NT2/D1 (cell line): ENCODE measurements around the gene LDLRAD4.

Experiments used
- DNase-seq: peaks from one replicate; pipeline ENCODE4 v3.0.0-alpha.2; 2011; ENCODE audit warnings: low read depth, low spot score
- H3K27me3 ChIP-seq: 2 replicates; pipeline ENCODE4 v1.6.0; 2011; ENCODE audit warnings: mild to moderate bottlenecking; ENCODE audit not compliant: insufficient read length, insufficient read depth
- H3K36me3 ChIP-seq: 2 replicates; pipeline ENCODE4 v1.6.1; 2011; ENCODE audit warnings: mild to moderate bottlenecking, low read length, mixed read lengths; ENCODE audit not compliant: insufficient read depth, insufficient read length
- H3K4me1 ChIP-seq: 2 replicates; pipeline ENCODE4 v1.5.1; 2011; ENCODE audit not compliant: insufficient read depth, insufficient read length
- H3K4me3 ChIP-seq: 2 replicates; pipeline ENCODE4 v1.5.1; 2011; ENCODE audit warnings: low read depth; ENCODE audit not compliant: insufficient read length
- H3K9ac ChIP-seq: 2 replicates; pipeline ENCODE4 v1.6.0; 2011; ENCODE audit warnings: low read depth; ENCODE audit not compliant: insufficient read length
- H3K9me3 ChIP-seq: 2 replicates; pipeline ENCODE4 v1.5.1; 2011; ENCODE audit warnings: mild to moderate bottlenecking, low read length; ENCODE audit not compliant: insufficient read depth
- SUZ12 ChIP-seq: IDR thresholded peaks from 2 replicates; pipeline ENCODE4 v1.6.1; 2011; ENCODE audit not compliant: insufficient read length, insufficient read depth; ENCODE audit errors: extremely low read depth
- YY1 ChIP-seq: IDR thresholded peaks from 2 replicates; pipeline ENCODE4 v1.6.1; 2011; ENCODE audit not compliant: insufficient read length, insufficient read depth
- ZNF274 ChIP-seq: IDR thresholded peaks from 2 replicates; pipeline ENCODE4 v1.6.1; 2011; ENCODE audit warnings: mild to moderate bottlenecking, low read depth, low read length

LDLRAD4 gene

DNA sequence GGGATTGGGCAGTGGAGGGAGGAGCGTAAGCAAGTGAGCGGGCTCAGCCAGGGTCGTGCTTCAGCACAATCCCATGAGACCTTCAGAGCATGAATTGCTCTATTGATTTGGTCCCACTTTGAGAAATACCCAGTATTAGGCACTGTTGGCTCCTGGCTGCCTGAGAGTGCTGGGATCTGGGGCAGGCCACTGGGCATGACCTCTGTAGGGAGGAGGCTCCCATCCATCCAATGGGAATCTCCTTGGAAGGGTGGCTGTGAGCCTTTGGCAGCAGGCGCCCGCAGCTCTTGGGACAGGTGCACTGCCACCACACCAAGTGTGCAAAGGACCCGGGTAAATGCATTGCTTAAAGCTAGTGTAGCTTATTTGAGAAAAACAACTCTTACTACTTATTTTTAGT is 137.5 kb downstream of the LDLRAD4 start:
- Histone ChIP-seq H3K36me3 (no peaks in the 10 kb centered on the region), H3K4me1 (no peaks in the 10 kb centered on the region), H3K9ac (no peak overlapping the region), H3K4me3 (no peak overlapping the region), H3K9me3 (no peaks in the 10 kb centered on the region), H3K27me3 (no peaks in the 10 kb centered on the region)
- DNase-seq = no peak
- TF ChIP-seq SUZ12 = no peak

DNA sequence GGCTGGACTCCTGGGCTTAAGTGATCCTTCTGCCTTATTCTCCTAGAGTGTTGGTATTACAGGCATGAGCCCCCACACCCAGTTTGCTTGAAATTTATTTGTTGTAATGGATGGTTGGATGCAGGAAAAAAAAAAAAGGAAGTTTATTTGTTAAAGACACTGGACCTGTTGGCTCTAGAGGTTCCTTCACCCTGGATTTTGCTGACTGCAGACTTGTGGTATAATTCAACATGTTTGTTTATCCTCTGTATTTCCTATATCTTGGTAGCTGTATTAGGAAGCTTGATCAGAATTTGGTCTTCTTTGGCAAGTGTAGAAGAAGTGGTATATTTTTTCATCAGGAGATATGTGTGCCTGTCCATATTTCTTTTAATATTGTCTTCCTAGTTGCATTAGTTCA is 138.7 kb downstream of the LDLRAD4 start:
- Histone ChIP-seq H3K36me3 (no peaks in the 10 kb centered on the region), H3K4me1 (no peaks in the 10 kb centered on the region), H3K4me3 (no peak overlapping the region), H3K27me3 (no peaks in the 10 kb centered on the region), H3K9ac (no peak overlapping the region), H3K9me3 (no peaks in the 10 kb centered on the region)
- no peak for TF ChIP-seq YY1
- no peak for TF ChIP-seq ZNF274
- no peak for TF ChIP-seq SUZ12
- DNase-seq = no peak

DNA sequence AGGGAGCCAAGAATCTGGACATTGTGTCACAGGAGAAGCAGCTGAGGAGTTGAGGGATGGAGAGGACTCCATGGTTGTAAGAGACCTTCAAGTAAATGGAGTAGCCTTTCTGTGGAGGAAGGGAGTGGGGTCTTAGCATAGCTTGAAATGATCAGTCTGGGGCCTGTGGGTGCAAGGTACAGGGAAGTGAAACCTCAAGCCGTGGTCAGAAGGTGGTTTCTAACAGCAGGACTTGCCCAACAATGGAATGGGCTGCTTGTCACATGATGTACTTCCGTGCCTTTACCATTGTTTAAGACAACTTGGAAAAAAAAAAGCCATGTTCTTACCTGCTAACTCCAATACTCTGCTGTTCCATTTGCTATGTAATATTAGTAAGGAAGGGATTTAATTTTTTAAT is 140.7 kb downstream of the LDLRAD4 start:
- Histone ChIP-seq H3K27me3 (no peaks in the 10 kb centered on the region), H3K9ac (no peak overlapping the region), H3K4me3 (no peak overlapping the region), H3K36me3 (no peaks in the 10 kb centered on the region), H3K4me1 (no peaks in the 10 kb centered on the region), H3K9me3 (no peaks in the 10 kb centered on the region)
- DNase-seq = no peak
- no peak for TF ChIP-seq SUZ12
- no peak for TF ChIP-seq ZNF274
- TF ChIP-seq YY1 = no peak

DNA sequence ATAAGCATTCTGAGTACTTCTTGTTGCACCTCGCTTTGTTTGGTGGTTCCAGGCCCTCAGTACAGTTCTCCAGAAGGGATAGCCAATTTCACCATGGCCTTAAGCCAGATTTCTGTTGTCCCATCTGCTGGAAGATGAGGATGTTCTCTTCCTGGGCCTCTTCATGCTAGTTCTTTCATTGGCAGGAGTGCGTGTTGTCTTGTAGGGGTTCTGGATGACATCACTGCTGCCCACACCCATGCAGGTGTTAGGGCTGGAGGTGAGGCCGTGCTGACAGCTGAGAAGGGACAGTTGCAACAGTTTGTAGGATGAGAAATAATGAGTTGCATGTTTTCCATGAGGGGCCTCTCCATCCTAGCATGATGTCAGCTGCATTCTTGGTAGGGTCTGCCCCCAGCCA is 142.9 kb downstream of the LDLRAD4 start:
- TF ChIP-seq YY1 = no peak
- TF ChIP-seq SUZ12 = no peak
- no peak for TF ChIP-seq ZNF274
- Histone ChIP-seq H3K4me1 (no peaks in the 10 kb centered on the region), H3K27me3 (no peaks in the 10 kb centered on the region), H3K36me3 (no peaks in the 10 kb centered on the region), H3K9ac (no peak overlapping the region), H3K9me3 (no peaks in the 10 kb centered on the region), H3K4me3 (no peak overlapping the region)
- no peak for DNase-seq

GRCh38 chr18:13362051-13362450 is 143.5 kb downstream of the LDLRAD4 start:
- TF ChIP-seq YY1 (no peak), SUZ12 (no peak), ZNF274 (no peak)
- Histone ChIP-seq H3K4me3 (no peak overlapping the region), H3K9me3 (no peaks in the 10 kb centered on the region), H3K4me1 (no peaks in the 10 kb centered on the region), H3K9ac (no peak overlapping the region), H3K27me3 (no peaks in the 10 kb centered on the region), H3K36me3 (no peaks in the 10 kb centered on the region)
- no peak for DNase-seq

- no peaks in the 10 kb centered on the region for H3K9me3 ChIP-seq
- H3K27me3 ChIP-seq = no peaks in the 10 kb centered on the region
- H3K36me3 ChIP-seq = no peaks in the 10 kb centered on the region
- H3K4me1 ChIP-seq = no peaks in the 10 kb centered on the region
- no peak for TF ChIP-seq ZNF274
- no peak for TF ChIP-seq SUZ12
- TF ChIP-seq YY1 = no peak
- H3K9ac ChIP-seq = no peak overlapping the region
- no peak for DNase-seq
- no peak overlapping the region for H3K4me3 ChIP-seq
Observed at GRCh38 chr18:13362607-13363006, 144.0 kb downstream of the LDLRAD4 start.

DNA sequence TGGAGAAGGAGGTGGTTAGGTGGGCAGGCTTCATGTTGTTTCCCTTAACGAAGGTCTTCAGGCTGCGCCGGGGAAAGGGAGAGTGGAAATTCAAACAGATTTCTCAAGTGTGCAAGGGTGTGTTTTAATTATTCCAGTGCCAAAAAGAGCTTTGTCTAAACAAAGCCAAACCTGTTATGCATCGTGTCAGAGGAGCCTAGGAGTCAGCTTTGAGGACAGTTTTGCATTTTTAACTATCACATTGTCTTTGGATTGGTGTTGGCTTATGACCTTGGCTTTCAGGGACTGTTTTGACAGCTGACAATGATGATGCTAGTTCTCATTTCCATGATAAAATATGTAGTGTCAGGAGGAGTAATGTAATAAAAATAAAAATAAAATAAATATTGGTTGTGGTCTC is 144.8 kb downstream of the LDLRAD4 start:
- no peak for TF ChIP-seq YY1
- TF ChIP-seq ZNF274 = no peak
- H3K36me3 ChIP-seq = no peaks in the 10 kb centered on the region

DNA sequence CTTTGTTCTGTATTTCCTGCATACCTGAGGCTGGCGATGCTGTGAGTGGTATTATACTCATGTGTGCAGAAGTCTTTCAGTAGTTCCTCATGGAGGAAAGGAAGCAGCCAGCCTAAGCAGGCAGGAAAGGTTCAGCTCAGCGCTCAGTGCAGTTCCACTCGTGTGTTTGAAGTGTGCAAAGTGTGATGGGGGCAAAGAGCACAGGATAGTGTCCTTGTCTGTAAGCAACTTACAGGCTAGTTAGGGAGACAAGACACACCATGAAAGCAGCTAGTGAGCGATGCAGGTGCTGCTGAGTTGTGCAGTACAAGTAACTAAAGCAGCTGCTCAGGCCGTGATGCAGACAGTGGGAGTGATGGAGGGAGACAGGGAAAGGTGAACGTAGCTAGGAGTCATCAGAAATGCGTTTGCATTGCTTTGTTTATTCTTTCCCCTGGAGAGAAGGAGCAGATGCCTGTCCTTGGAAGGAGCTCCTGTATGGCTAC is 146.2 kb downstream of the LDLRAD4 start:
- Histone ChIP-seq H3K4me1 (no peaks in the 10 kb centered on the region), H3K36me3 (no peaks in the 10 kb centered on the region), H3K27me3 (no peaks in the 10 kb centered on the region), H3K9me3 (no peaks in the 10 kb centered on the region), H3K4me3 (no peak overlapping the region), H3K9ac (no peak overlapping the region)
- TF ChIP-seq SUZ12 = no peak
- TF ChIP-seq ZNF274 = no peak
- TF ChIP-seq YY1 = no peak
- no peak for DNase-seq

More for the DNA sequence above, 144.8 kb downstream of the LDLRAD4 start:
- no peak overlapping the region for H3K4me3 ChIP-seq
- no peaks in the 10 kb centered on the region for H3K9me3 ChIP-seq
- no peak for DNase-seq
- no peak overlapping the region for H3K9ac ChIP-seq
- H3K27me3 ChIP-seq = no peaks in the 10 kb centered on the region
- no peaks in the 10 kb centered on the region for H3K4me1 ChIP-seq
